Stimulated activated CD4-positive, alpha-beta T cell treated with anti-CD3 and anti-CD28 coated beads, TNF-alpha, amount 100 ng/mL, for 48 hours (primary cell): ENCODE data around the gene DENND6A.
"Not testable (repeated sequence)": the region's sequence is repeated elsewhere in the genome, so short reads cannot be mapped to it uniquely, and the experiment has no call there.

Experiments
- DNase-seq, 3 donors: peaks; one replicate each; pipeline ENCODE4 v3.0.0-alpha.2; 2020; ENCODE audit warnings: low read depth in 3 of 3

DENND6A gene

GRCh38 chr3:57696801-57697321 lies 4.0 kb upstream of the DENND6A start:
- DNase-seq: no peak

DNA sequence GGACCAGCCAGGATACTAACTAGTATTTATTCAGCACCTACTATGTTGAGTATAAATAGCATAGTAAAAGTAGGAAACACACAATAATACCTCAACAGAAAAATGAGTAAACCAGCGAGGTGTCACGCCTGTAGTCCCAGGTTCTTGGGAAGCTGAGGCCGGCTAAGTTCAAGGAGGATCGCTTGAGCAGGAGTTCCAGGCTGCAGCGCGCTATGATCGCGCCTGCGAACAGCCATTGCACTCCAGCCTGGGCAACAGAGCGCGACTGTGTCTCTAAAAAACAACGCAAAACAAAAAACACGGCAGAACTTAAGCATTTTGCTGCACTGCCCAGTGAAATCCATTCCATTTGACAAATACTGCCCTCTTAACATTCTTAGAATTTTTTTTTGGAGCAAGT lies 1.3 kb upstream of the DENND6A start:
- no peak for DNase-seq

DNA sequence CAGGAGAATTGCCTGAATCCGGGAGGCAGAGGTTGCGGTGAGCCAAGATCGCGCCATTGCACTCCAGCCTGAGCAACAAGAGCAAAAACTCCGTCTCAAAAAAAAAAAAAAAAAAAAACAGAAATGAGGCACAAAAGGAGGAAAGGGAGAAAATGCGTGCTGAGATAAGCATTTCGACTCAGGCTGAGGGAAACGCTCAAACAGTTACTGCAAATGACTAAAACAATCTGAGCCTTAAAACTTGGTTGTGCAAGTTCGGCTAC lies 813 bp downstream of the DENND6A start:
- not testable (repeated sequence) for DNase-seq

- DNase-seq: no peak
Measured at GRCh38 chr3:57691411-57692132, 1.3 kb downstream of the DENND6A start.

GRCh38 chr3:57689367-57690053 lies 3.4 kb downstream of the DENND6A start:
- DNase-seq: no peak

DNA sequence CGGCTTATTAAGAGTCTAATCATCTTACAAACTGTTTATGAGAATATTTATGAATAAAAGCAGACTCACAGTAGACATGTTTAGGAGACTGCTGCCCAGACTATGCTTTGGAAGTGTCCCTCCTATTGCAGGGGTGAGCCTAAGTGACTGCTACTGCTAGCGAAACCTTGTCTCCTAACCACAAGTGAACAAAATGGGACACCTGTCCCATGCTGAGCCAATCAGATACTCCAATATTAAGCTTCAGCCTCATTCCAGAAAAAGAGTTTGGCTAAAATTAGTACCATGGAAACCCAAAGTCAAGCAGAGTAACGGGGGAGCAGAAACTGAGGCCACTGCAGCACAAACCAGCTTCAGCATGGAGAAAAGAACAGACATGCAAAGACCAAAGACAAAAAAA lies 4.6 kb downstream of the DENND6A start:
- no peak for DNase-seq

GRCh38 chr3:57683286-57683685 lies 9.6 kb downstream of the DENND6A start:
- DNase-seq: no peak

DNA sequence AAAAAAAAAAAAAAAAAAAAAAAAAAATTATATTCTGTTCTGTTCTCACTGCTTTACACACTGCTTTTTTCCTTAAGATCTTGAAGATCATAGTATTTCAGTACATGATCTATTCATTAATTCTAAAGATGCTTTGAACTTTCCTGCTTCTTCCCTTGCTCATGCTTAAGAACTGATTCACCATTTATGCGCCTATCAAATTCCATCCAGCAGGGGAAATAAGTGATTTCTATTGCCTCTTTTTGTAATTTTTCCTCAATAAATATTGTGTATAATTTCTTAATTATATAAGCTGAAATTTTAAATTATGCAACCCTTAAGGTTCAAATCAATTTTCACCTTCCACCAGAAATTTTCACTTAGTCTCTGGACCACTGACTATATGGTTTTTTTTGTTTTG lies 10.6 kb downstream of the DENND6A start:
- DNase-seq: no peak

- no peak for DNase-seq
Measured at GRCh38 chr3:57681691-57682090, 11.2 kb downstream of the DENND6A start.

GRCh38 chr3:57680046-57680445 lies 12.8 kb downstream of the DENND6A start:
- no peak for DNase-seq

- no peak for DNase-seq
Measured at GRCh38 chr3:57675530-57675929, 17.3 kb downstream of the DENND6A start.

DNA sequence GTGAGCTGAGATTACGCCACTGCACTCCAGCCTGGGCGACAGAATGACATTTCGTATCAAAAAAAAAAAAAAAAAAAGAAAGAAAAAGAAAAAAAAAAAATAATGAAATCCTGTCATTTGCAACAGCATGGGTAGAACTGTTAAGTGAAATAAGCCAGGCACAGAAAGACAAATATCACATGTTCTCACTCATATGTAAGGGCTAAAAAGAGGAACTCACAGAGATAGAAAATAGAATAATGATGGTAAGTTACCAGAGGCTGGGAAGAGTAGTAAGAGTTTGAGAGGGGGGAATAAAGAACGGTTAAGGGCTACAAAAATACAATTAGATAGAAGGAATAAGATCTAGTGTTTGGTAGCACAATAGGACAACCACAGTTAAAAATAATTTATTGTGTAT lies 19.7 kb downstream of the DENND6A start:
- no peak for DNase-seq

DNA sequence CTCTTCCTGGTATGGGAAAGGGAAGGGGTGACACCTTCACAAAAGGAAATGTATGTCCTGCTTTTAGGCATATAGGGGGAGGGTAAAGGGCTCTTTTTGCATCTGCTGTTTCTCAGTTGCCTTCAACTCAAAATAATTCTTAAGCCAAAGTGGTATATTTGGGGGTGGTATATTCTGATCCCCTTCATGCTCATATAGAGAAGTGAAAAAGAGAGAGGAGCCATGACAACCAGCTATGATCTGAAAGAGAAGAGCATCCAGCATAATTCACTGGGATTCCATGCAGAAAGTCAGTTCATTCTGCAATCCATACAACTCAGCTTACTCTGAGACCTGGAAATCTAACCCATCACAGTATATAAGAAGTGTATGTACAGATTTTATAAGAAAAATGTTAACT lies 22.3 kb downstream of the DENND6A start:
- DNase-seq: no peak

DNA sequence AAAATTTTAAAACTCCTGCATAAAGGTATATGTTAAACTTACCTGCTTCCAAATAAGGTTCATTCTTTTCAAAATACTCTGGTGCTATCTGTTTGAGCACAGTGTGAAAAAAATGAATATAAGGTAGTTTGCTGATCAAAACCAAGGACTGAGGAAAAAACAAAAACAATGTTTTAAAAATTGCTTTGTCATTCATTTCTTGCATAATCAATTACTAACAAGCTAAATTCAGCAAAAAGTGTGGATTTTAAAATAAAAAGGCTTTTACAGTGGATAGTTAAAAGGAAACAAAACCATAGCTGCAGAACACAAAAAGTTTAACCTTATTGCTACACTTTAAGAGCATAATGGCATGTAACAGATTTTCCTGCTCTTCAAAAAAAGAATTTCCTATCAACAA lies 31.5 kb downstream of the DENND6A start:
- no peak for DNase-seq

DNA sequence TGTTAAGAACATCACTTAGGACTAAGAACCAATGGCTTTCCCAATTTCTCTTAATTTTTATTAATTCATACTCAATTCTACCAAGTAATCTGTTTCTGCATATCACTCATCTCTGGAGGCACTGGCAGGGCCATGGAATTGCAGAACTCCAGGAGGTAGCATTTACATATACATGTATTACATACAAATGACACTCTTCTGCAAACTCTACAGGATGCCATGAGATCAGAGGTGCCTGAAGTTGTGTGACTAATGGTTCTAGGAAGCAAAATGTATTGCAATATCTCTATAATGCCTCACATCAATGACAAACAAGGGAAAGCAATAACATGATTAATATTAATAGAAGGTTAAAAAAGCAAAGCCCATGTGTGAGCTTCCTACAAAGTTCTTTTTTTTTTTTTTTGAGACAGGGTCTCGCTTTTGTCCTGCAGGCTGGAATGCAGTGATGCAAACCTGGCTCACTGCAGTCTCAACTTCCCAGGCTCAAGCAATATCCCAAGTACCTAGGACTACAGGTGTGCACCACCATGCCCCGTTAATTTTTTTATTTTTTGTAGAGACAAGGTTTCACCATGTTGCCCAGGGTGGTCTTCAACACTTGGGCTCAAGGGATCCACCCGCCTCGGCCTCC lies 33.0 kb downstream of the DENND6A start:
- no peak for DNase-seq

DNA sequence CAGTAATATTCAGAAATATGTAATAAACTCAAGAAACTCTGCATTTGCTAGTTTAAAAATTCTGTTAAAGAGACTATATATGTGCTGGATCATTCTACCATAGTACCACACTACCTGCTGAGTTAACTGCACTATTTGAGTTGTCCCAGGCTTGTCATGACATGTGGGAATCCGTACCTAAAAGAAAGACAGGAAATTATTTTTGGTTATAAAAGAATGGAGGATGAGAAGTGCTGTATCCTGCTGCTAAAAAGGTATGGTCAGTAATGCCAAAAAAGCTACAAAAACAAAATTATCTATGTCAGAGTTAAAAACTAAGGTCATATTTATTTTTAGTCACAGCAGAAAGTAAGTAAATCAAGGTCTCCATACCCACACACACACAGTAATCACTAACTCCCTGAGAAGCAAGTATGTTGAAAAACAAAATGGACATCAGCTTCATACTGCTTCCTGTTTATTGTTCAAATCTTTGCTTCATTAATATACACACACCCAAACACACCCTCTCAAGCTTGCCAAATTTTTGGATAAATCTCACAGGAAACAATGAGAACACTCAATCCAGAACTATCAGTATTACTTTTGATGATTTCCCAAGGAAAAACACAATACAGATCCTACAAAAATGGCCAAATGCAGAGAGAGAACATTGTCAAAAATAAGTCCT lies 33.7 kb downstream of the DENND6A start:
- DNase-seq: no peak

DNA sequence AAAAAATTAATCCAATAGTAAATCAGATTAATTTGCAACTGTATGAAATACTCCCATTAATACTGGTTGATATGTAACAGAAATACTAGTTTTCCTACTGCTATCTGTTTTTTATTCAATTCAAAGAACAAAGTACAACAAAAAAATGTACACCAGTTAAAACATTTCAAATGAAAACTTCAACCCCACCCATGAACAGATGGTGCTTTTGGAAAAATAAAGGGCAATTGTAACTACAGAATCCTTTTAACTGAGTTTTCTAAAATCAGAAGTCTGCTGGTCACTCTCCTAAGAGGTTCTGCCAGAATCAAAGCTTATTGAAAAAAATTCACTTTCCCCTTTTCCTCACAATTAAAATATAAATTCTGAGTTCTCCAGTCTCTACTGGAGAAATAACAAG lies 34.3 kb downstream of the DENND6A start:
- no peak for DNase-seq

GRCh38 chr3:57655727-57656126 lies 37.1 kb downstream of the DENND6A start:
- no peak for DNase-seq

GRCh38 chr3:57654267-57654666 lies 38.6 kb downstream of the DENND6A start:
- DNase-seq: no peak

DNA sequence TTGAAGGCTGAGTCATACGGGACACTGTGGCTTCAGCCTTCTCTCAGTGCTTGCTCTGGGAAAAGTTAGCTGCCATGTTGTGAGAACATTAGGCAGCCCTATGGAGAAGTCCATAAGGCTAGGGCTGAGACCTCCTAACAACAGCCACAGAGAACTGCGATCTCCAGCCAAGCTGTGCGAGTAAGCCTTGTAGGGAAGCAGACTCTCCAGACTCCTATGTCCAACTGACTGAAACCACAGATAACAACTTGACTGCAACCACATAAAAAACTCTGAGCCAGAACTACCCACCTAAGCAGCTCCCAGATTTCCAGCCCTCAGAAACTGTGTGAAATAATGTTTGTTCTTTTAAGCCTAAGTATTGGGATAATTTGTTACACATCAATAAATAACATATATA lies 40.7 kb downstream of the DENND6A start:
- DNase-seq: no peak

DNA sequence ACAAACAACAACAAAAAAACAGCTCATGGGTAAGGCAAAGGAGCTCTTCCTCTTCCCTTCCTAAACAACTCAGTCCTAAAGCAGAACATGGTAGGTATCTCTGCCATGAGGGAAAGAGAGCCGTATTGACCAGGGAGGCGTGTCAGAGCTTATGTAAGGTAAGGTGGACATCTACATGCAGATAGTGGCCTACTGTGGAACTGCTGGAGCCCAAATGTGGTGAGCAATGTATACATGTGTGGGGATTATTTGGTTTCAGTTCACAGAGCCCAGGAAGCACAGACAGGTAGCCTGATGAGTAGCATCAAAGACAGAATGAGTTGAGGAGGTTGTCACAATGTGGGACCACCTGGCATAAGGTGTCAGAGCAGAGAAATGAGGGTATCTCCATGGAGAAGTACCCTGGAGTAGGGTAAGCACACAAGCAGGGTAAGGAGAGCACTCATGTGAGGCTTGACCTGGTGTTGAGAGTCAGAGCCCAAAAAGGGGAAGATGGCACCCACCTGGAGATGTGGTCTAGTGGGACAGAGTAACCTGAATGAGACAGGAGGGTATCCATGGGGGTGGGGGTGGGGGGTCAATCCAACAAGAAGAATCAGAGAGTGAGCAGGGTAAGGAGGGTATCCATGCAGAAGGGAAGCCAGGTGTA lies 45.5 kb downstream of the DENND6A start:
- no peak for DNase-seq

DNA sequence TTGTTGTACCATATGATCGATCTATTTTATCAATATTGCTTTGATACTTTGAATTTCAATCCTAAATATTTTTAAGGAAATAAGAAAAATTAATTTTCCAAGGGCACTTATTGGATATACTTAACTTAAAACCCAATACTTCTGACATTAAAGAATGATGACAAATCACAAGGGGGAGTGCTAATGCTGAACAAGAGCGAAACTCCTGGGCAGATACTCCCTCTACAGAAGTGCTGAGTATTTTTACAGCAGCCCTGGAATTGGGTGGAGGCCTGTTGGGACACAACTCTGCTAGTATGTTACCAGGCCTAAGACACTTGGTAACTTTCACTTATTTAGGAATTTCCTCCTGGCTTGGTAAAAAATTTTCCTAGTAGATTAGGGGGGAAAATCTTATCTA lies 46.2 kb downstream of the DENND6A start:
- DNase-seq: no peak
